Femur (tissue), 1 donor: ENCODE data around the gene GFOD2.
A peak's percentile ranks its signal among the peaks of the same experiment; 100 is the strongest.
"Not testable (repeated sequence)": the region's sequence is repeated elsewhere in the genome, so short reads cannot be mapped to it uniquely, and the experiment has no call there.

ENCODE experiments used
- DNase-seq: peaks from one replicate; pipeline ENCODE4 v3.0.0-alpha.2; 2017

GFOD2 gene

GRCh38 chr16:67701420-67701819, 17.7 kb downstream of the GFOD2 start:
- DNase-seq = no peak

GRCh38 chr16:67699265-67699664, 19.9 kb downstream of the GFOD2 start:
- DNase-seq = no peak

GRCh38 chr16:67697422-67698185, 21.5 kb downstream of the GFOD2 start:
- DNase-seq = no peak

- DNase-seq = no peak
Measured at GRCh38 chr16:67694611-67695010, 24.5 kb downstream of the GFOD2 start.

GRCh38 chr16:67693517-67694285, 25.4 kb downstream of the GFOD2 start:
- not testable (repeated sequence) for DNase-seq

- DNase-seq = no peak
Measured at GRCh38 chr16:67685388-67686112, 33.6 kb downstream of the GFOD2 start.

GRCh38 chr16:67683767-67684166, 35.3 kb downstream of the GFOD2 start:
- no peak for DNase-seq

- DNase-seq = no peak
Measured at GRCh38 chr16:67679935-67680897, 38.9 kb downstream of the GFOD2 start.

GRCh38 chr16:67678354-67679023, 40.6 kb downstream of the GFOD2 start:
- no peak for DNase-seq

GRCh38 chr16:67677712-67678111, 41.4 kb downstream of the GFOD2 start:
- no peak for DNase-seq

GRCh38 chr16:67676939-67677338, 42.2 kb downstream of the GFOD2 start:
- no peak for DNase-seq

GRCh38 chr16:67676516-67676915, 42.6 kb downstream of the GFOD2 start:
- DNase-seq = no peak

GRCh38 chr16:67675999-67676398, 43.1 kb downstream of the GFOD2 start:
- DNase-seq = no peak

GRCh38 chr16:67675579-67675935, 43.6 kb downstream of the GFOD2 start:
- no peak for DNase-seq

GRCh38 chr16:67674851-67675578, 44.1 kb downstream of the GFOD2 start:
- DNase-seq = no peak

- DNase-seq = peak; percentile 65
Measured at GRCh38 chr16:67673712-67674580, 45.2 kb downstream of the GFOD2 start.

- DNase-seq = peak; percentile 75
Measured at GRCh38 chr16:67672739-67673662, 46.1 kb downstream of the GFOD2 start.

- DNase-seq = no peak
Measured at GRCh38 chr16:67672306-67672705, 46.8 kb downstream of the GFOD2 start.
